HepG2 (cell line): ENCODE data around the gene ERMARD. TPM values are rescaled to one million over a fixed set of nuclear protein-coding genes. Genes with fewer than 3 reads are reported as not detected.
A peak's percentile ranks its signal among the peaks of the same experiment; 100 is the strongest.

Experiments
- CENPBD1 ChIP-seq: sonication (generic); formaldehyde crosslinking; IDR thresholded peaks from 2 replicates; pipeline ENCODE4 v1.8.0; 2022; ENCODE audit warnings: missing genetic modification reagents, low read depth, mild to moderate bottlenecking, borderline replicate concordance
- HNRNPLL ChIP-seq: fragments of 200-400 bp; formaldehyde crosslinking; IDR thresholded peaks from 2 replicates; pipeline ENCODE4 v1.6.1; 2017; ENCODE audit warnings: mild to moderate bottlenecking, low read depth, low read length; ENCODE audit not compliant: poor library complexity, severe bottlenecking
- LRRFIP1 ChIP-seq: sonication (generic); formaldehyde crosslinking; conservative IDR thresholded peaks from 2 replicates; pipeline ENCODE4 v1.4.0; 2020; ENCODE audit warnings: missing genetic modification reagents
- PHF8 ChIP-seq: sonication (generic); formaldehyde crosslinking; IDR thresholded peaks from 2 replicates; pipeline ENCODE4 v1.5.0; 2020; ENCODE audit warnings: missing genetic modification reagents
- PRDM15 ChIP-seq: sonication (generic); formaldehyde crosslinking; IDR thresholded peaks from 2 replicates; pipeline ENCODE4 v1.4.0; 2020; ENCODE audit warnings: missing genetic modification reagents
- SOX5 ChIP-seq: IDR thresholded peaks from 2 replicates; pipeline ENCODE4 v1.6.1; 2016; ENCODE audit warnings: borderline replicate concordance
- TAF15 ChIP-seq: fragments of 200-400 bp; formaldehyde crosslinking; IDR thresholded peaks from one replicate; pipeline ENCODE4 v1.6.1; 2018; ENCODE audit warnings: mild to moderate bottlenecking, low read depth, low read length; ENCODE audit not compliant: poor library complexity, severe bottlenecking
- TEAD2 ChIP-seq: sonication (generic); formaldehyde crosslinking; IDR thresholded peaks from 2 replicates; pipeline ENCODE4 v1.9.0; 2021; ENCODE audit warnings: missing genetic modification reagents
- TEAD3 ChIP-seq: optimal IDR thresholded peaks from 2 replicates; pipeline ENCODE3; 2016; ENCODE audit warnings: borderline replicate concordance
- TERF1 ChIP-seq: sonication (generic); formaldehyde crosslinking; IDR thresholded peaks from 2 replicates; pipeline ENCODE4 v1.8.0; 2022; ENCODE audit warnings: mild to moderate bottlenecking, missing genetic modification reagents, moderate library complexity
- XBP1 ChIP-seq: sonication (generic); formaldehyde crosslinking; IDR thresholded peaks from 2 replicates; pipeline ENCODE4 v1.5.0; 2020; ENCODE audit warnings: missing genetic modification reagents
- ZFP37 ChIP-seq: sonication (generic); formaldehyde crosslinking; IDR thresholded peaks from 2 replicates; pipeline ENCODE4 v1.4.0; 2020; ENCODE audit warnings: missing genetic modification reagents, borderline replicate concordance
- ZNF138 ChIP-seq: sonication (generic); formaldehyde crosslinking; IDR thresholded peaks from 2 replicates; pipeline ENCODE4 v1.5.0; 2020; ENCODE audit warnings: mild to moderate bottlenecking, low read depth, missing genetic modification reagents
- ZNF281 ChIP-seq: sonication (generic); formaldehyde crosslinking; IDR thresholded peaks from 2 replicates; pipeline ENCODE4 v1.4.0; 2020; ENCODE audit warnings: missing genetic modification reagents, borderline replicate concordance
- ZNF556 ChIP-seq: sonication (generic); formaldehyde crosslinking; IDR thresholded peaks from 2 replicates; pipeline ENCODE4 v1.4.0; 2020; ENCODE audit warnings: mild to moderate bottlenecking, missing genetic modification reagents, borderline replicate concordance
- ZNF572 ChIP-seq: sonication (generic); formaldehyde crosslinking; IDR thresholded peaks from 2 replicates; pipeline ENCODE4 v1.5.1; 2020; ENCODE audit warnings: mild to moderate bottlenecking, missing genetic modification reagents
- ZNF883 ChIP-seq: sonication (generic); formaldehyde crosslinking; IDR thresholded peaks from 2 replicates; pipeline ENCODE4 v1.5.1; 2020; ENCODE audit warnings: mild to moderate bottlenecking, missing genetic modification reagents; ENCODE audit errors: not compliant biosample characterization
- polyA plus RNA-seq, 8 experiments: library from polyadenylated mRNA; depleted of rRNA in 3 of 8; stranded (reverse) in 7 of 8; unstranded in 1 of 8; fragments of >200 nt; fragmentation: Illumina TruSeq in 4 of 8; extraction: Trizol in 4 of 8; gene quantifications; 2 replicates each; pipeline versions ENCODE4 v1.2.1 to v1.2.3, GENCODE V29; 2011 to 2016; ENCODE audit warnings: low read depth in 4 of 8, missing spikeins in 1 of 8, mixed read lengths in 1 of 8; ENCODE audit not compliant: insufficient read depth in 1 of 8
- total RNA-seq, 5 experiments: library from RNA; depleted of rRNA; stranded (reverse); fragments of >200 nt; fragmentation: Illumina TruSeq; extraction: Trizol; gene quantifications; 2 replicates each; pipeline ENCODE4 v1.2.3, GENCODE V29; 2016; ENCODE audit warnings: low read depth in 1 of 5

Gene ERMARD
- total and polyA plus RNA-seq, 2 of the 13 experiments (the other 11 are each of a cell fraction or from before 2014, with no cell fraction given) = 8.8 to 10.7 TPM

- 0 out of 2 replicates have a peak, but pooled peaks have one; percentile 19 for TF ChIP-seq PRDM15
- TF ChIP-seq TERF1 (CRISPR knock-in tag) = 0 out of 2 replicates have a peak, but pooled peaks have one; percentile 52
- peak; percentile 55 for TF ChIP-seq PHF8
- no peak for TF ChIP-seq TEAD2 (CRISPR knock-in tag)
- no peak for TF ChIP-seq TEAD3 (CRISPR knock-in tag)
- no peak for TF ChIP-seq SOX5 (CRISPR knock-in tag)
- no peak for TF ChIP-seq CENPBD1 (CRISPR knock-in tag)
- no peak for TF ChIP-seq TAF15
- peak; percentile 19 for TF ChIP-seq HNRNPLL
- TF ChIP-seq LRRFIP1 (CRISPR knock-in tag) = no peak
- no peak for TF ChIP-seq ZNF572 (CRISPR knock-in tag)
- TF ChIP-seq ZNF138 (CRISPR knock-in tag) = no peak
- TF ChIP-seq ZNF281 = 0 out of 2 replicates have a peak, but pooled peaks have one; percentile 8
- TF ChIP-seq XBP1 (CRISPR knock-in tag) = no peak
- TF ChIP-seq ZNF883 (CRISPR knock-in tag) = peak; percentile 40
- no peak for TF ChIP-seq ZFP37 (CRISPR knock-in tag)
- 0 out of 2 replicates have a peak, but pooled peaks have one; percentile 17 for TF ChIP-seq ZNF556 (CRISPR knock-in tag)
Observed at GRCh38 chr6:169801396-169802160, 50.2 kb downstream of the ERMARD start (continued).
